Stimulated activated CD4-positive, alpha-beta T cell treated with anti-CD3 and anti-CD28 coated beads, TNF-alpha, amount 100 ng/mL, for 24 hours (primary cell): ENCODE results near the gene TUBB4A.

Experiments
- DNase-seq, 3 experiments: peaks; one replicate each; pipeline ENCODE4 v3.0.0-alpha.2; 2020; ENCODE audit warnings: low read depth in 3 of 3

TUBB4A gene

GRCh38 chr19:6495947-6496346 lies 6.2 kb downstream of the TUBB4A start:
- DNase-seq: no peak

GRCh38 chr19:6494438-6495036 lies 7.6 kb downstream of the TUBB4A start:
- DNase-seq: no peak

- DNase-seq: no peak
Measured at GRCh38 chr19:6491802-6492592, 10.1 kb downstream of the TUBB4A start.

GRCh38 chr19:6490134-6490533 lies 12.0 kb downstream of the TUBB4A start:
- no peak for DNase-seq

- DNase-seq: no peak
Measured at GRCh38 chr19:6489278-6490061, 12.6 kb downstream of the TUBB4A start.

- no peak for DNase-seq
Measured at GRCh38 chr19:6484831-6485230, 17.3 kb downstream of the TUBB4A start.

GRCh38 chr19:6484230-6484629 lies 17.9 kb downstream of the TUBB4A start:
- DNase-seq: no peak

- DNase-seq: no peak
Measured at GRCh38 chr19:6483235-6483634, 18.9 kb downstream of the TUBB4A start.

- no peak for DNase-seq
Measured at GRCh38 chr19:6482343-6482686, 19.8 kb downstream of the TUBB4A start.

GRCh38 chr19:6481541-6482342 lies 20.4 kb downstream of the TUBB4A start, which contains the start of gene DENND1C:
Gene DENND1C, minus strand, starts transcription at chr19:6481787. Its CDS starts 92 bp downstream, at chr19:6481695.
- peak in 2 of 3 experiments; percentile 47 to 72 for DNase-seq

- DNase-seq: no peak
Measured at GRCh38 chr19:6480848-6481415, 21.2 kb downstream of the TUBB4A start.

- no peak for DNase-seq
Measured at GRCh38 chr19:6479836-6480398, 22.2 kb downstream of the TUBB4A start.

GRCh38 chr19:6478815-6479214 lies 23.3 kb downstream of the TUBB4A start:
- no peak for DNase-seq

GRCh38 chr19:6476896-6477431 lies 25.1 kb downstream of the TUBB4A start:
- no peak for DNase-seq

GRCh38 chr19:6476155-6476895 lies 25.8 kb downstream of the TUBB4A start:
- peak in 2 of 3 experiments; percentile 41 to 62 for DNase-seq

GRCh38 chr19:6475321-6476108 lies 26.6 kb downstream of the TUBB4A start:
- no peak for DNase-seq

- no peak for DNase-seq
Measured at GRCh38 chr19:6473647-6474046, 28.5 kb downstream of the TUBB4A start.

GRCh38 chr19:6472713-6473112 lies 29.4 kb downstream of the TUBB4A start:
- DNase-seq: no peak

GRCh38 chr19:6471076-6471475 lies 31.0 kb downstream of the TUBB4A start:
- no peak for DNase-seq
